ENCODE data around the gene SESN3.

Gene SESN3

GRCh38 chr11:95200781-95201457 is 30.1 kb downstream of the SESN3 start:
- Mint-ChIP-seq H3K27me3 (no peaks in the 10 kb centered on the region), H3K4me1 (ENCODE audit: low read depth) (peaks cover 68% of the 10 kb centered on the region), H3K9me3 (ENCODE audit: low read depth) (no peaks in the 10 kb centered on the region), H3K4me3 (no peak overlapping the region), H3K27ac (peak overlapping the region; percentile 11), H3K36me3 (peaks cover 10% of the 10 kb centered on the region)

GRCh38 chr11:95195831-95196230 is 35.2 kb downstream of the SESN3 start:
- H3K36me3 Mint-ChIP-seq, result peaks cover 11% of the 10 kb centered on the region
- H3K4me3 Mint-ChIP-seq, result no peak overlapping the region
- peaks cover 46% of the 10 kb centered on the region for H3K4me1 Mint-ChIP-seq (ENCODE audit: low read depth)
- H3K27ac Mint-ChIP-seq, result peak overlapping the region; percentile 61
- H3K27me3 Mint-ChIP-seq, result no peaks in the 10 kb centered on the region
- H3K9me3 Mint-ChIP-seq (ENCODE audit: low read depth), result no peaks in the 10 kb centered on the region

GRCh38 chr11:95193541-95193940 is 37.5 kb downstream of the SESN3 start:
- Mint-ChIP-seq H3K9me3 (ENCODE audit: low read depth) (no peaks in the 10 kb centered on the region), H3K4me3 (no peak overlapping the region), H3K36me3 (peaks cover 30% of the 10 kb centered on the region), H3K4me1 (ENCODE audit: low read depth) (peaks cover 41% of the 10 kb centered on the region), H3K27me3 (no peaks in the 10 kb centered on the region), H3K27ac (no peak overlapping the region)

GRCh38 chr11:95192717-95193116 is 38.3 kb downstream of the SESN3 start:
- Mint-ChIP-seq H3K4me3 (no peak overlapping the region), H3K36me3 (peaks cover 28% of the 10 kb centered on the region), H3K27me3 (no peaks in the 10 kb centered on the region), H3K9me3 (ENCODE audit: low read depth) (no peaks in the 10 kb centered on the region), H3K27ac (no peak overlapping the region), H3K4me1 (ENCODE audit: low read depth) (peaks cover 41% of the 10 kb centered on the region)

GRCh38 chr11:95187723-95188122 is 43.3 kb downstream of the SESN3 start:
- H3K36me3 Mint-ChIP-seq, result peaks cover 39% of the 10 kb centered on the region
- H3K27me3 Mint-ChIP-seq, result no peaks in the 10 kb centered on the region
- H3K27ac Mint-ChIP-seq, result peak overlapping the region; percentile 72
- H3K4me3 Mint-ChIP-seq, result no peak overlapping the region
- H3K9me3 Mint-ChIP-seq (ENCODE audit: low read depth), result no peaks in the 10 kb centered on the region
- H3K4me1 Mint-ChIP-seq (ENCODE audit: low read depth), result peaks cover 26% of the 10 kb centered on the region

GRCh38 chr11:95182397-95182796 is 48.6 kb downstream of the SESN3 start:
- Mint-ChIP-seq H3K27ac (peak overlapping the region; percentile 87), H3K4me1 (ENCODE audit: low read depth) (peaks cover 16% of the 10 kb centered on the region), H3K4me3 (no peak overlapping the region), H3K36me3 (peaks cover 16% of the 10 kb centered on the region), H3K27me3 (no peaks in the 10 kb centered on the region), H3K9me3 (ENCODE audit: low read depth) (no peaks in the 10 kb centered on the region)

- no peaks in the 10 kb centered on the region for H3K4me1 Mint-ChIP-seq (ENCODE audit: low read depth)
- H3K27me3 Mint-ChIP-seq, result no peaks in the 10 kb centered on the region
- H3K36me3 Mint-ChIP-seq, result peaks cover 8% of the 10 kb centered on the region
- no peak overlapping the region for H3K27ac Mint-ChIP-seq
- no peaks in the 10 kb centered on the region for H3K9me3 Mint-ChIP-seq (ENCODE audit: low read depth)
- H3K4me3 Mint-ChIP-seq, result no peak overlapping the region
Observed at GRCh38 chr11:95175818-95176380, 55.1 kb downstream of the SESN3 start.

GRCh38 chr11:95170294-95170693 is 60.7 kb downstream of the SESN3 start:
- Mint-ChIP-seq H3K36me3 (no peaks in the 10 kb centered on the region), H3K4me1 (ENCODE audit: low read depth) (peaks cover 3% of the 10 kb centered on the region), H3K9me3 (ENCODE audit: low read depth) (no peaks in the 10 kb centered on the region), H3K27me3 (no peaks in the 10 kb centered on the region), H3K27ac (no peak overlapping the region), H3K4me3 (no peak overlapping the region)

- Mint-ChIP-seq H3K4me1 (ENCODE audit: low read depth) (peaks cover 22% of the 10 kb centered on the region), H3K36me3 (peaks cover 8% of the 10 kb centered on the region), H3K9me3 (ENCODE audit: low read depth) (no peaks in the 10 kb centered on the region), H3K27ac (peak overlapping the region; percentile 23), H3K4me3 (no peak overlapping the region), H3K27me3 (no peaks in the 10 kb centered on the region)
Observed at GRCh38 chr11:95166781-95167180, 64.2 kb downstream of the SESN3 start.

- H3K27ac Mint-ChIP-seq, result no peak overlapping the region
- peaks cover 8% of the 10 kb centered on the region for H3K36me3 Mint-ChIP-seq
- H3K4me1 Mint-ChIP-seq (ENCODE audit: low read depth), result peaks cover 22% of the 10 kb centered on the region
- no peak overlapping the region for H3K4me3 Mint-ChIP-seq
- H3K27me3 Mint-ChIP-seq, result no peaks in the 10 kb centered on the region
- H3K9me3 Mint-ChIP-seq (ENCODE audit: low read depth), result no peaks in the 10 kb centered on the region
Observed at GRCh38 chr11:95165638-95166037, 65.4 kb downstream of the SESN3 start.

GRCh38 chr11:95163106-95163505 is 67.9 kb downstream of the SESN3 start:
- H3K4me1 Mint-ChIP-seq (ENCODE audit: low read depth), result peaks cover 30% of the 10 kb centered on the region
- H3K27ac Mint-ChIP-seq, result peak overlapping the region; percentile 66
- no peaks in the 10 kb centered on the region for H3K27me3 Mint-ChIP-seq
- H3K36me3 Mint-ChIP-seq, result peaks cover 15% of the 10 kb centered on the region
- H3K4me3 Mint-ChIP-seq, result no peak overlapping the region
- H3K9me3 Mint-ChIP-seq (ENCODE audit: low read depth), result no peaks in the 10 kb centered on the region

- Mint-ChIP-seq H3K27ac (no peak overlapping the region), H3K36me3 (peaks cover 16% of the 10 kb centered on the region), H3K9me3 (ENCODE audit: low read depth) (no peaks in the 10 kb centered on the region), H3K4me1 (ENCODE audit: low read depth) (peaks cover 43% of the 10 kb centered on the region), H3K4me3 (no peak overlapping the region), H3K27me3 (no peaks in the 10 kb centered on the region)
Observed at GRCh38 chr11:95161248-95161647, 69.8 kb downstream of the SESN3 start.

GRCh38 chr11:95157824-95158223 is 73.2 kb downstream of the SESN3 start:
- no peaks in the 10 kb centered on the region for H3K9me3 Mint-ChIP-seq (ENCODE audit: low read depth)
- no peak overlapping the region for H3K4me3 Mint-ChIP-seq
- peaks cover 8% of the 10 kb centered on the region for H3K36me3 Mint-ChIP-seq
- peaks cover 49% of the 10 kb centered on the region for H3K4me1 Mint-ChIP-seq (ENCODE audit: low read depth)
- peak overlapping the region; percentile 17 for H3K27ac Mint-ChIP-seq
- no peaks in the 10 kb centered on the region for H3K27me3 Mint-ChIP-seq

GRCh38 chr11:95156916-95157541 is 74.0 kb downstream of the SESN3 start:
- Mint-ChIP-seq H3K27ac (peak overlapping the region; percentile 5), H3K9me3 (ENCODE audit: low read depth) (no peaks in the 10 kb centered on the region)

GRCh38 chr11:95156133-95156721 is 74.8 kb downstream of the SESN3 start:
- Mint-ChIP-seq H3K4me3 (no peak overlapping the region), H3K27ac (peak overlapping the region; percentile 72), H3K4me1 (ENCODE audit: low read depth) (peaks cover 59% of the 10 kb centered on the region), H3K9me3 (ENCODE audit: low read depth) (no peaks in the 10 kb centered on the region), H3K27me3 (no peaks in the 10 kb centered on the region), H3K36me3 (peaks cover 8% of the 10 kb centered on the region)

More at GRCh38 chr11:95156916-95157541, 74.0 kb downstream of the SESN3 start:
- no peaks in the 10 kb centered on the region for H3K27me3 Mint-ChIP-seq
- peaks cover 53% of the 10 kb centered on the region for H3K4me1 Mint-ChIP-seq (ENCODE audit: low read depth)
- peaks cover 8% of the 10 kb centered on the region for H3K36me3 Mint-ChIP-seq
- H3K4me3 Mint-ChIP-seq, result no peak overlapping the region

Measured in activated naive CD8-positive, alpha-beta T cell (primary cell).